Motor neuron (in vitro differentiated cells): ENCODE measurements around the gene CPT1A. TPM values are rescaled to one million over a fixed set of nuclear protein-coding genes. Genes with fewer than 3 reads are reported as not detected.

Source experiments
- ATAC-seq, 8 experiments: fragments of 200-7000 bp; cut with Tn5 transposase; replicated peaks in 6 of 8; 2 replicates each; pipeline ENCODE4 v1.8.0; 2021; ENCODE audit warnings: mild to moderate bottlenecking in 8 of 8, moderate library complexity in 8 of 8
- H3K27ac ChIP-seq, 2 donors: fragments of 250-450 bp; sonication (Bioruptor Pico); 2 replicates each; pipeline ENCODE4 v1.9.0; 2021; ENCODE audit warnings: antibody characterized with exemption in 2 of 2, mild to moderate bottlenecking in 2 of 2, moderate library complexity in 1 of 2
- H3K4me1 ChIP-seq, 2 donors: fragments of 250-450 bp; sonication (Bioruptor Pico); replicated peaks in 1 of 2; 2 replicates each; pipeline ENCODE4 v1.6.1; 2021; ENCODE audit warnings: antibody characterized with exemption in 2 of 2, mild to moderate bottlenecking in 2 of 2, moderate library complexity in 1 of 2
- H3K4me3 ChIP-seq, 5 donors: fragments of 250-450 bp; sonication (Bioruptor Pico); 2 replicates each; pipeline ENCODE4 v1.9.0; 2021; ENCODE audit warnings: antibody characterized with exemption in 5 of 5, mild to moderate bottlenecking in 5 of 5, moderate library complexity in 4 of 5
- WGBS, 10 experiments: fragments of 450-650 bp; shearing (Covaris generic); methylation state at CpG; one replicate each; pipeline ENCODE4 v1.0.0; 2022; 5-methylcytosine and 5-hydroxymethylcytosine counted together
- in situ Hi-C, 9 experiments: fragments of 400-800 bp; cut with MboI; loops; one replicate each; pipeline ENCODE4 v1.15.0; 2021; ENCODE audit warnings: low sequenced_read_pairs in 9 of 9, low pct_unique_long_range_greater_than_20kb in 2 of 9; ENCODE audit not compliant: unreplicated experiment in 9 of 9
- total RNA-seq, 8 experiments: library from RNA; unstranded; fragments of 300-600 nt; gene quantifications; 2 replicates each; pipeline versions ENCODE4 v1.2.3 to v1.2.4, GENCODE V29; 2022

The CPT1A gene
- total RNA-seq, 8 experiments from 2014 or later, result 1.6 to 67.8 (median 12.4) TPM

GRCh38 chr11:68803766-68804165 lies 38.0 kb downstream of the CPT1A start:
- Histone ChIP-seq H3K4me1 (no peaks in the 10 kb centered on the region), H3K27ac (no peak overlapping the region), H3K4me3 (no peak overlapping the region)
- ATAC-seq, result no peak
- in situ Hi-C loops, result no loop called here
- 71 to 100% (median 91%) methylated on average over 2 to 8 of the region's 8 CpGs for WGBS, 10 experiments

- Histone ChIP-seq H3K4me1 (no peaks in the 10 kb centered on the region), H3K4me3 (no peak overlapping the region), H3K27ac (no peak overlapping the region)
- ATAC-seq, result peak in 3 of 8 experiments; percentile 25 to 59 (median 34)
- in situ Hi-C loops, result no loop called here
- 40 to 80% (median 69%) methylated on average over 2 to 4 of the region's 23 CpGs; no CpG with 5 or more reads in 4 of the 10 experiments for WGBS, 10 experiments
These were observed 43.4 kb downstream of the CPT1A start for GRCh38 chr11:68798221-68798813.

- WGBS, 10 experiments, result 47 to 100% (median 89%) methylated on average over 1 to 12 of the region's 19 CpGs
- Histone ChIP-seq H3K4me3 (no peak overlapping the region), H3K27ac (no peak overlapping the region), H3K4me1 (no peaks in the 10 kb centered on the region)
- no peak for ATAC-seq
- in situ Hi-C loops, result no loop called here
These were observed 44.9 kb downstream of the CPT1A start for GRCh38 chr11:68796801-68797200.

GRCh38 chr11:68792400-68792966 lies 49.2 kb downstream of the CPT1A start:
- ATAC-seq, result peak in 2 of 8 experiments; percentile 50 to 68
- no peak overlapping the region for H3K4me3 ChIP-seq
- in situ Hi-C loops, result no loop called here
- no peaks in the 10 kb centered on the region for H3K4me1 ChIP-seq
- no peak overlapping the region for H3K27ac ChIP-seq
- WGBS, 10 experiments, result 75 to 100% (median 88%) methylated on average over 1 to 13 of the region's 18 CpGs; no CpG with 5 or more reads in 4 of the 10 experiments

GRCh38 chr11:68784653-68785052 lies 57.1 kb downstream of the CPT1A start:
- H3K4me3 ChIP-seq, result no peak overlapping the region
- in situ Hi-C loops, result no loop called here
- H3K27ac ChIP-seq, result no peak overlapping the region
- 80 to 100% (median 87%) methylated on average over 2 to 9 of the region's 16 CpGs; no CpG with 5 or more reads in 6 of the 10 experiments for WGBS, 10 experiments
- no peak for ATAC-seq
- no peaks in the 10 kb centered on the region for H3K4me1 ChIP-seq

GRCh38 chr11:68783216-68783821 lies 58.4 kb downstream of the CPT1A start:
- H3K4me3 ChIP-seq, result no peak overlapping the region
- ATAC-seq, result no peak
- H3K27ac ChIP-seq, result no peak overlapping the region
- WGBS, 10 experiments, result 60 to 100% (median 92%) methylated on average over 1 to 5 of the region's 16 CpGs; no CpG with 5 or more reads in 7 of the 10 experiments
- H3K4me1 ChIP-seq, result no peaks in the 10 kb centered on the region
- in situ Hi-C loops, result no loop called here

DNA sequence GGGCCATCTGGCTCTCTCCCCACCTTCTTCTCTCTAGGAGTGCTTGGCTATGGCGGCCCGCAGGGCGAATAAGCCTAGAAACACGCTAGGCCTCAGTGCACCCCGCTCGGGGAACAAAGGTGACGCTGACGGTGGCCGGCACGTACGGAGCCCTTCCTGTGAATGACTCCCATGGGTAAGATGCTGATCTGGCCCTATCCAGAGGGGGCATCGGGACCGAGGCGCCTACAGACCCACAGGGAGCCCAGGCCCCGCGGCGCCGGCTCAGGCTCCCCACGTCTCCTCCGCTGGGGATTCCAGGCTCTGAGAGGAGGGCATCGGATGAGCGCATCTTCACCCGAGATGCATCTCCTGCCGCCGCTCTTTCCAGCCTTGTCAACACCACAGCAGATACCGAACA lies 59.0 kb downstream of the CPT1A start:
- H3K27ac ChIP-seq, result no peak overlapping the region
- 100% methylated on average over 1 of the region's 26 CpGs; no CpG with 5 or more reads in 9 of the 10 experiments for WGBS, 10 experiments
- in situ Hi-C loops, result no loop called here
- H3K4me1 ChIP-seq, result no peaks in the 10 kb centered on the region
- ATAC-seq, result no peak
- no peak overlapping the region for H3K4me3 ChIP-seq

- no peaks in the 10 kb centered on the region for H3K4me1 ChIP-seq
- H3K4me3 ChIP-seq, result no peak overlapping the region
- 60 to 72% (median 62%) methylated on average over 1 to 3 of the region's 4 CpGs; no CpG with 5 or more reads in 6 of the 10 experiments for WGBS, 10 experiments
- no peak overlapping the region for H3K27ac ChIP-seq
- in situ Hi-C loops, result no loop called here
- ATAC-seq, result peak in 3 of 8 experiments; percentile 23 to 48 (median 34)
These were observed 60.9 kb downstream of the CPT1A start for GRCh38 chr11:68780829-68781228.

DNA sequence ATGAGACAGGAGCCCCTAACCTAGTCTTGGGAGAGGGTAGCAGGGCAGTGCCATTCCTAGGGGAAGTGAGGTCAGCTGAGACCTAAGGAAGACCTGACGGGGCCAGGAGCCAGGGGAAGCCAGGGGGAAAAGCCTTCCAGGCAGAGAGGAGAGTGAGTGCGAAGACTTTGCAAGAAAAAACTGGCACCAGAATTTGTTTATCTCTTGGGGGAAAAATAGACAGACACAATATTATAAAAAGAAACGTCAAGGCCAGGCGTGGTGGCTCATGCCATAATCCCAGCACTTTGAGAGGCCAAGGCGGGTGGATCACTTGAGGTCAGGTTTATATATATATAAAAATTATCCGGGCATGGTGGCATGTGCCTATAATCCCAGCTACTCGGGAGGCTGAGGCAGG lies 63.5 kb downstream of the CPT1A start:
- no peak for ATAC-seq
- no peak overlapping the region for H3K4me3 ChIP-seq
- no peak overlapping the region for H3K27ac ChIP-seq
- in situ Hi-C loops, result no loop called here
- H3K4me1 ChIP-seq, result no peaks in the 10 kb centered on the region
- 79 to 100% (median 94%) methylated on average over 1 to 7 of the region's 7 CpGs; no CpG with 5 or more reads in 1 of the 10 experiments for WGBS, 10 experiments

DNA sequence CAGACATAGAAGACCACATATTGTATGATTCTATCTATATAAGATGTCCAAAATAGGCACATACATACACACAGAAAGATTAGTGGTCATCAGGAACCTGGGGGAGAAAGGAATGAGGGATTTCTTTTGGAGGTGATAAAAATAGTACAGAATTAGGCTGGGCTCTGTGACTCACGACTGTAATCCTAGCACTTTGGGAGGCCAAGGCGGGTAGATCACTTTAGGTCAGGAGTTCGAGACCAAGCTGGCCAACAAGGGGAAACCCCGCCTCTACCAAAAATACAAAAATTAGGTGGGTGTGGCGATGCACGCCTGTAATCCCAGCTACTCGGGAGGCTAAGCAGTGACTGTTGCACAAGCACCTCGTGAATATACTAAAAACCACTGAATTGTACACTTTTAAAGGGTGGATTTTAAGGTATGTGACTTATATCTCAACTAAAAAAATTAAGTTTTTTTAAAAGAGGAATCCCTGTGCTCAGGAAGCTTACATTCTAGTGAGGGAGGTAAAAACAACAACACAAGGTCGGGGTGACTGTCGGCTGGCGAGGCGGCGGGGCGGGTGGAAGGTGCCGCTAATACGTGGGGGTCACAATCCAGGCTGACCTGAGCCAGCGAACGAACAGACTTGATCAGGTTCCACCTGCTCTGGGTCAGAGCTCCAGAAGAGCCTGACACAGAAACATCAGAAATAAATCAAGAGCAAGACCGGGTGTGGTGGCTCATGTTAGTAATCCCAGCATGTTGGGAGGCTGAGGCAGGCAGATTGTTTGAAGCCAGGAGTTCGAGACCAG lies 65.1 kb downstream of the CPT1A start:
- in situ Hi-C loops, result no loop called here
- 33 to 95% (median 79%) methylated on average over 1 to 15 of the region's 20 CpGs for WGBS, 10 experiments
- Histone ChIP-seq H3K4me1 (no peaks in the 10 kb centered on the region), H3K4me3 (no peak overlapping the region), H3K27ac (no peak overlapping the region)
- ATAC-seq, result peak in 1 of 8 experiments; percentile 33

DNA sequence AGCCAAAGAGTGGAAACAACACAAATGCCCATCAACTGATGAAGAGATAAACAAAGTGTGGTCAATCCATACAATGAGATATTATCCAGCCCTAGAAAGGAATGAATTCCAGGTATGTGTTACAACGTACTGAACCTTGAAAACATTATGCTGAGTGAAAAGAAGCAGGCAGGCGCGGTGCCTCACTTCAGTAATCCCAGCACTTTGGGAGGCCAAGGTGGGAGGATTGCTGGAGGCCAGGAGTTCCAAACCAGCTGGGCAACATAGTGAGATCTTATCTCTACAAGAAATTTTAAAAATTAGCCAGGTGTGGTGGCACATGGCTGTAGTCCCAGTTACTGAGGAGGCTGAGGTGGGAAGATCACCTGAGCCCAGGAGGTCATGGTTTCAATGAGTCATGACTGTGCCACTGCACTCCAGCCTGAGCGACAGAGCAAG lies 65.7 kb downstream of the CPT1A start:
- H3K4me3 ChIP-seq, result no peak overlapping the region
- 50 to 95% (median 80%) methylated on average over 1 to 4 of the region's 4 CpGs; no CpG with 5 or more reads in 1 of the 10 experiments for WGBS, 10 experiments
- no peaks in the 10 kb centered on the region for H3K4me1 ChIP-seq

GRCh38 chr11:68774194-68774585 lies 67.5 kb downstream of the CPT1A start:
- no peak overlapping the region for H3K27ac ChIP-seq
- H3K4me3 ChIP-seq, result no peak overlapping the region
- in situ Hi-C loops, result no loop called here
- ATAC-seq, result no peak
- no peaks in the 10 kb centered on the region for H3K4me1 ChIP-seq
- 84 to 100% (median 91%) methylated on average over 3 to 7 of the region's 9 CpGs; no CpG with 5 or more reads in 1 of the 10 experiments for WGBS, 10 experiments

More for the DNA sequence above, 65.7 kb downstream of the CPT1A start:
- no peak overlapping the region for H3K27ac ChIP-seq
- ATAC-seq, result no peak
- in situ Hi-C loops, result no loop called here
